Measurements from ENCODE around the gene COL4A3. TPM values are rescaled to one million over a fixed set of nuclear protein-coding genes. Genes with fewer than 3 reads are reported as not detected.

Gene COL4A3
- total RNA-seq, 1 experiment from 2014 or later, result 0.15 TPM

- Mint-ChIP-seq H3K36me3 (ENCODE audit: insufficient read depth in 1 of 3, low read depth in 3 of 3) (peaks cover 0 to 3% (median 1%) of the 10 kb centered on the region in 3 experiments; a peak in 1 of 7 replicates), H3K27me3 (ENCODE audit: low read depth) (no peaks in the 10 kb centered on the region), H3K27ac (no peak overlapping the region), H3K4me1 (peaks cover 1 to 2% of the 10 kb centered on the region in 2 experiments), H3K4me3 (no peak overlapping the region), H3K9me3 (peaks cover 0 to 3% of the 10 kb centered on the region in 2 experiments; a peak in 2 of 5 replicates)
- no CpG with 5 or more reads among the region's 4 CpGs for WGBS (ENCODE audit: extremely low coverage, insufficient read length, low lambda C conversion rate)
- Histone ChIP-seq H4K20me1 (ENCODE audit: control insufficient read depth, insufficient read depth, insufficient read length) (no peaks in the 10 kb centered on the region), H3K9me3 (ENCODE audit: control insufficient read depth, low read depth, low read length) (no peaks in the 10 kb centered on the region), H4K5ac (ENCODE audit: insufficient read length, low read depth, low read length) (no peak overlapping the region), H2AFZ (ENCODE audit: low read length) (no peak overlapping the region), H3K79me2 (ENCODE audit: insufficient read depth, low read length) (no peaks in the 10 kb centered on the region), H3K56ac (ENCODE audit: insufficient read length, low read depth, low read length) (no peak overlapping the region), H3K4me1 (ENCODE audit: insufficient read depth, low read length) (no peaks in the 10 kb centered on the region), H2BK5ac (ENCODE audit: insufficient read length, low read length) (no peak overlapping the region), H2BK120ac (ENCODE audit: low read depth, low read length, poor library complexity, severe bottlenecking) (no peak overlapping the region), H3K27me3 (ENCODE audit: insufficient read depth, low read length) (no peaks in the 10 kb centered on the region), H3K23ac (ENCODE audit: insufficient read length, low read depth, low read length) (no peak overlapping the region), H3K18ac (ENCODE audit: insufficient read length, low read depth, low read length) (no peak overlapping the region), H3K9ac (ENCODE audit: extremely low read depth, insufficient read length, low read length) (no peak overlapping the region), H4K91ac (ENCODE audit: insufficient read length, low read depth, low read length) (no peak overlapping the region), H3T11ph (ENCODE audit: low read length) (no peak overlapping the region), H2BK15ac (ENCODE audit: low read depth, low read length) (no peak overlapping the region), H4K8ac (replicated peaks; ENCODE audit: insufficient read length, low read depth, low read length) (no peak overlapping the region), H3K27ac (ENCODE audit: insufficient read length, low read depth, low read length) (no peak overlapping the region), H3K23me2 (ENCODE audit: insufficient read length, low read depth, low read length, poor library complexity, severe bottlenecking) (no peaks in the 10 kb centered on the region), H3K79me1 (ENCODE audit: insufficient read depth, low read depth, low read length, poor library complexity, severe bottlenecking) (no peaks in the 10 kb centered on the region), H3K4ac (ENCODE audit: low read depth, low read length) (no peak overlapping the region), H2BK20ac (ENCODE audit: low read depth, low read length, poor library complexity, severe bottlenecking) (no peak overlapping the region), H3K14ac (ENCODE audit: insufficient read depth, low read length) (no peak overlapping the region), H3K4me2 (ENCODE audit: insufficient read depth, insufficient read length, low read length) (no peak overlapping the region), H2AK5ac (ENCODE audit: insufficient read length, low read length) (no peak overlapping the region), H2BK12ac (ENCODE audit: insufficient read length, low read depth, low read length) (no peak overlapping the region)
- TF ChIP-seq, protein P1, sequence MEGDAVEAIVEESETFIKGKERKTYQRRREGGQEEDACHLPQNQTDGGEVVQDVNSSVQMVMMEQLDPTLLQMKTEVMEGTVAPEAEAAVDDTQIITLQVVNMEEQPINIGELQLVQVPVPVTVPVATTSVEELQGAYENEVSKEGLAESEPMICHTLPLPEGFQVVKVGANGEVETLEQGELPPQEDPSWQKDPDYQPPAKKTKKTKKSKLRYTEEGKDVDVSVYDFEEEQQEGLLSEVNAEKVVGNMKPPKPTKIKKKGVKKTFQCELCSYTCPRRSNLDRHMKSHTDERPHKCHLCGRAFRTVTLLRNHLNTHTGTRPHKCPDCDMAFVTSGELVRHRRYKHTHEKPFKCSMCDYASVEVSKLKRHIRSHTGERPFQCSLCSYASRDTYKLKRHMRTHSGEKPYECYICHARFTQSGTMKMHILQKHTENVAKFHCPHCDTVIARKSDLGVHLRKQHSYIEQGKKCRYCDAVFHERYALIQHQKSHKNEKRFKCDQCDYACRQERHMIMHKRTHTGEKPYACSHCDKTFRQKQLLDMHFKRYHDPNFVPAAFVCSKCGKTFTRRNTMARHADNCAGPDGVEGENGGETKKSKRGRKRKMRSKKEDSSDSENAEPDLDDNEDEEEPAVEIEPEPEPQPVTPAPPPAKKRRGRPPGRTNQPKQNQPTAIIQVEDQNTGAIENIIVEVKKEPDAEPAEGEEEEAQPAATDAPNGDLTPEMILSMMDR (conservative IDR thresholded peaks at IDR 0.05), result no peak
- DNase-seq, result no peak
Observed at GRCh38 chr2:227295806-227296205, 131.4 kb downstream of the COL4A3 start.
